ENCODE measurements around the gene FUT1.

GRCh38 chr19:48714759-48715675 is 37.4 kb downstream of the FUT1 start:
- TF ChIP-seq CTCF (IDR thresholded peaks at IDR 0.05) (no peak), EP300 (IDR thresholded peaks at IDR 0.05) (no peak), POLR2AphosphoS5 (IDR thresholded peaks at IDR 0.05) (no peak), POLR2A (IDR thresholded peaks at IDR 0.05) (no peak)

Measured in gastroesophageal sphincter (tissue), 3 donors.